ENCODE measurements around the gene ACTMAP. TPM values are rescaled to one million over a fixed set of nuclear protein-coding genes. Genes with fewer than 3 reads are reported as not detected.

ACTMAP gene
- polyA plus RNA-seq, 2 donors = 3.1 to 6.8 TPM

- Histone ChIP-seq H3K36me3 (ENCODE audit: control insufficient read depth in 2 of 2, insufficient read depth in 2 of 2, low read length in 1 of 2) (peaks cover 6 to 35% of the 10 kb centered on the region in 2 donors), H3K9me3 (ENCODE audit: control insufficient read depth in 2 of 2, insufficient read depth in 1 of 2, low read depth in 1 of 2, low read length in 1 of 2) (no peaks in the 10 kb centered on the region), H3K4me3 (ENCODE audit: low read depth in 1 of 2, low read length in 2 of 2) (no peak overlapping the region), H3K4me1 (ENCODE audit: control insufficient read depth in 2 of 2, insufficient read depth in 2 of 2, low read length in 1 of 2) (no peaks in the 10 kb centered on the region), H3K27me3 (ENCODE audit: control insufficient read depth in 1 of 2, insufficient read depth in 2 of 2, low read length in 2 of 2) (no peaks in the 10 kb centered on the region), H3K27ac (ENCODE audit: low read depth in 2 of 2, low read length in 1 of 2) (no peak overlapping the region)
- 89 to 90% methylated on average over 18 of the region's 18 CpGs for WGBS, 2 donors
Observed at GRCh38 chr19:40704491-40705361, 45.6 kb downstream of the ACTMAP start.

GRCh38 chr19:40703029-40703755 lies 47.1 kb downstream of the ACTMAP start:
- Histone ChIP-seq H3K27ac (ENCODE audit: low read depth in 2 of 2, low read length in 1 of 2) (no peak overlapping the region), H3K36me3 (ENCODE audit: control insufficient read depth in 2 of 2, insufficient read depth in 2 of 2, low read length in 1 of 2) (peaks cover 9 to 39% of the 10 kb centered on the region in 2 donors)

GRCh38 chr19:40702337-40703012 lies 47.8 kb downstream of the ACTMAP start:
- Histone ChIP-seq H3K9me3 (ENCODE audit: control insufficient read depth in 2 of 2, insufficient read depth in 1 of 2, low read depth in 1 of 2, low read length in 1 of 2) (no peaks in the 10 kb centered on the region), H3K27ac (ENCODE audit: low read depth in 2 of 2, low read length in 1 of 2) (no peak overlapping the region), H3K4me1 (ENCODE audit: control insufficient read depth in 2 of 2, insufficient read depth in 2 of 2, low read length in 1 of 2) (no peaks in the 10 kb centered on the region), H3K36me3 (ENCODE audit: control insufficient read depth in 2 of 2, insufficient read depth in 2 of 2, low read length in 1 of 2) (peaks cover 9 to 39% of the 10 kb centered on the region in 2 donors), H3K27me3 (ENCODE audit: control insufficient read depth in 1 of 2, insufficient read depth in 2 of 2, low read length in 2 of 2) (no peaks in the 10 kb centered on the region), H3K4me3 (ENCODE audit: low read depth in 1 of 2, low read length in 2 of 2) (no peak overlapping the region)
- 71 to 73% methylated on average over 18 of the region's 18 CpGs for WGBS, 2 donors

More at GRCh38 chr19:40703029-40703755, 47.1 kb downstream of the ACTMAP start:
- no peaks in the 10 kb centered on the region for H3K9me3 ChIP-seq (ENCODE audit: control insufficient read depth in 2 of 2, insufficient read depth in 1 of 2, low read depth in 1 of 2, low read length in 1 of 2)
- 91 to 92% methylated on average over 24 of the region's 24 CpGs for WGBS, 2 donors
- H3K27me3 ChIP-seq (ENCODE audit: control insufficient read depth in 1 of 2, insufficient read depth in 2 of 2, low read length in 2 of 2) = no peaks in the 10 kb centered on the region
- H3K4me1 ChIP-seq (ENCODE audit: control insufficient read depth in 2 of 2, insufficient read depth in 2 of 2, low read length in 1 of 2) = no peaks in the 10 kb centered on the region
- H3K4me3 ChIP-seq (ENCODE audit: low read depth in 1 of 2, low read length in 2 of 2) = no peak overlapping the region

GRCh38 chr19:40701758-40702157 lies 48.5 kb downstream of the ACTMAP start:
- H3K27ac ChIP-seq (ENCODE audit: low read depth in 2 of 2, low read length in 1 of 2) = no peak overlapping the region
- H3K9me3 ChIP-seq (ENCODE audit: control insufficient read depth in 2 of 2, insufficient read depth in 1 of 2, low read depth in 1 of 2, low read length in 1 of 2) = no peaks in the 10 kb centered on the region
- no peak overlapping the region for H3K4me3 ChIP-seq (ENCODE audit: low read depth in 1 of 2, low read length in 2 of 2)
- H3K27me3 ChIP-seq (ENCODE audit: control insufficient read depth in 1 of 2, insufficient read depth in 2 of 2, low read length in 2 of 2) = no peaks in the 10 kb centered on the region
- no peaks in the 10 kb centered on the region for H3K4me1 ChIP-seq (ENCODE audit: control insufficient read depth in 2 of 2, insufficient read depth in 2 of 2, low read length in 1 of 2)
- H3K36me3 ChIP-seq (ENCODE audit: control insufficient read depth in 2 of 2, insufficient read depth in 2 of 2, low read length in 1 of 2) = peaks cover 9 to 39% of the 10 kb centered on the region in 2 donors
- WGBS, 2 donors = 95 to 96% methylated on average over 6 of the region's 6 CpGs

GRCh38 chr19:40700083-40700482 lies 50.2 kb downstream of the ACTMAP start:
- Histone ChIP-seq H3K4me1 (ENCODE audit: control insufficient read depth in 2 of 2, insufficient read depth in 2 of 2, low read length in 1 of 2) (no peaks in the 10 kb centered on the region), H3K4me3 (ENCODE audit: low read depth in 1 of 2, low read length in 2 of 2) (no peak overlapping the region), H3K36me3 (ENCODE audit: control insufficient read depth in 2 of 2, insufficient read depth in 2 of 2, low read length in 1 of 2) (peaks cover 9 to 34% of the 10 kb centered on the region in 2 donors), H3K27me3 (ENCODE audit: control insufficient read depth in 1 of 2, insufficient read depth in 2 of 2, low read length in 2 of 2) (no peaks in the 10 kb centered on the region), H3K9me3 (ENCODE audit: control insufficient read depth in 2 of 2, insufficient read depth in 1 of 2, low read depth in 1 of 2, low read length in 1 of 2) (no peaks in the 10 kb centered on the region), H3K27ac (ENCODE audit: low read depth in 2 of 2, low read length in 1 of 2) (no peak overlapping the region)
- 88 to 91% methylated on average over 9 of the region's 9 CpGs for WGBS, 2 donors

- H3K4me3 ChIP-seq (ENCODE audit: low read depth in 1 of 2, low read length in 2 of 2) = no peak overlapping the region
- H3K27ac ChIP-seq (ENCODE audit: low read depth in 2 of 2, low read length in 1 of 2) = no peak overlapping the region
- peaks cover 9 to 16% of the 10 kb centered on the region in 2 donors for H3K36me3 ChIP-seq (ENCODE audit: control insufficient read depth in 2 of 2, insufficient read depth in 2 of 2, low read length in 1 of 2)
- H3K4me1 ChIP-seq (ENCODE audit: control insufficient read depth in 2 of 2, insufficient read depth in 2 of 2, low read length in 1 of 2) = no peaks in the 10 kb centered on the region
- no peaks in the 10 kb centered on the region for H3K27me3 ChIP-seq (ENCODE audit: control insufficient read depth in 1 of 2, insufficient read depth in 2 of 2, low read length in 2 of 2)
- H3K9me3 ChIP-seq (ENCODE audit: control insufficient read depth in 2 of 2, insufficient read depth in 1 of 2, low read depth in 1 of 2, low read length in 1 of 2) = no peaks in the 10 kb centered on the region
- WGBS, 2 donors = 96 to 97% methylated on average over 6 of the region's 6 CpGs
Observed at GRCh38 chr19:40697007-40697406, 53.3 kb downstream of the ACTMAP start.

- Histone ChIP-seq H3K27ac (ENCODE audit: low read depth in 2 of 2, low read length in 1 of 2) (no peak overlapping the region), H3K36me3 (ENCODE audit: control insufficient read depth in 2 of 2, insufficient read depth in 2 of 2, low read length in 1 of 2) (peaks cover 4 to 14% of the 10 kb centered on the region in 2 donors), H3K9me3 (ENCODE audit: control insufficient read depth in 2 of 2, insufficient read depth in 1 of 2, low read depth in 1 of 2, low read length in 1 of 2) (no peaks in the 10 kb centered on the region), H3K27me3 (ENCODE audit: control insufficient read depth in 1 of 2, insufficient read depth in 2 of 2, low read length in 2 of 2) (no peaks in the 10 kb centered on the region), H3K4me3 (ENCODE audit: low read depth in 1 of 2, low read length in 2 of 2) (no peak overlapping the region), H3K4me1 (ENCODE audit: control insufficient read depth in 2 of 2, insufficient read depth in 2 of 2, low read length in 1 of 2) (peaks cover 0 to 3% of the 10 kb centered on the region in 2 donors)
- 92 to 94% methylated on average over 5 of the region's 5 CpGs for WGBS, 2 donors
Observed at GRCh38 chr19:40695881-40696280, 54.4 kb downstream of the ACTMAP start.

- H3K36me3 ChIP-seq (ENCODE audit: control insufficient read depth in 2 of 2, insufficient read depth in 2 of 2, low read length in 1 of 2) = peaks cover 0 to 9% of the 10 kb centered on the region in 2 donors
- no peaks in the 10 kb centered on the region for H3K27me3 ChIP-seq (ENCODE audit: control insufficient read depth in 1 of 2, insufficient read depth in 2 of 2, low read length in 2 of 2)
- H3K27ac ChIP-seq (ENCODE audit: low read depth in 2 of 2, low read length in 1 of 2) = no peak overlapping the region
- no peaks in the 10 kb centered on the region for H3K9me3 ChIP-seq (ENCODE audit: control insufficient read depth in 2 of 2, insufficient read depth in 1 of 2, low read depth in 1 of 2, low read length in 1 of 2)
- H3K4me3 ChIP-seq (ENCODE audit: low read depth in 1 of 2, low read length in 2 of 2) = no peak overlapping the region
- 84 to 86% methylated on average over 4 of the region's 4 CpGs for WGBS, 2 donors
- H3K4me1 ChIP-seq (ENCODE audit: control insufficient read depth in 2 of 2, insufficient read depth in 2 of 2, low read length in 1 of 2) = peaks cover 3 to 10% of the 10 kb centered on the region in 2 donors
Observed at GRCh38 chr19:40693896-40694295, 56.4 kb downstream of the ACTMAP start.

- Histone ChIP-seq H3K4me3 (ENCODE audit: low read depth in 1 of 2, low read length in 2 of 2) (no peak overlapping the region), H3K9me3 (ENCODE audit: control insufficient read depth in 2 of 2, insufficient read depth in 1 of 2, low read depth in 1 of 2, low read length in 1 of 2) (no peaks in the 10 kb centered on the region), H3K4me1 (ENCODE audit: control insufficient read depth in 2 of 2, insufficient read depth in 2 of 2, low read length in 1 of 2) (peaks cover 3 to 11% of the 10 kb centered on the region in 2 donors), H3K27ac (ENCODE audit: low read depth in 2 of 2, low read length in 1 of 2) (no peak overlapping the region), H3K36me3 (ENCODE audit: control insufficient read depth in 2 of 2, insufficient read depth in 2 of 2, low read length in 1 of 2) (peaks cover 0 to 9% of the 10 kb centered on the region in 2 donors), H3K27me3 (ENCODE audit: control insufficient read depth in 1 of 2, insufficient read depth in 2 of 2, low read length in 2 of 2) (no peaks in the 10 kb centered on the region)
- 87 to 89% methylated on average over 11 of the region's 11 CpGs for WGBS, 2 donors
Observed at GRCh38 chr19:40693150-40693788, 57.0 kb downstream of the ACTMAP start.

Measured in esophagus (tissue), 2 donors.